GM10248 (cell line): ENCODE data around the gene NRAS.

Experiments
- CTCF ChIA-PET: fragments of 300-600 bp; sonication (Branson Sonifier 250); formaldehyde crosslinking; extraction: SDS; loops from one replicate; lab custom pipeline; 2021; ENCODE audit warnings: antibody characterized with exemption; lab: Yijun Ruan, JAX
- POLR2A ChIA-PET: fragments of 350-650 bp; sonication (Branson Sonifier 250); formaldehyde crosslinking; extraction: SDS; loops from one replicate; lab custom pipeline; 2020; ENCODE audit warnings: antibody characterized with exemption; lab: Yijun Ruan, JAX
- DNase-seq: peaks from one replicate; pipeline ENCODE4 v3.0.0; 2012; ENCODE audit errors: extremely low spot score
- TF ChIP-seq, protein P1 (sequence below): IDR thresholded peaks from 2 replicates; pipeline ENCODE4 v1.5.1; 2012; ENCODE audit warnings: mild to moderate bottlenecking, low read depth; ENCODE audit errors: extremely low read depth, missing control alignments, control extremely low read depth

Gene NRAS

DNA sequence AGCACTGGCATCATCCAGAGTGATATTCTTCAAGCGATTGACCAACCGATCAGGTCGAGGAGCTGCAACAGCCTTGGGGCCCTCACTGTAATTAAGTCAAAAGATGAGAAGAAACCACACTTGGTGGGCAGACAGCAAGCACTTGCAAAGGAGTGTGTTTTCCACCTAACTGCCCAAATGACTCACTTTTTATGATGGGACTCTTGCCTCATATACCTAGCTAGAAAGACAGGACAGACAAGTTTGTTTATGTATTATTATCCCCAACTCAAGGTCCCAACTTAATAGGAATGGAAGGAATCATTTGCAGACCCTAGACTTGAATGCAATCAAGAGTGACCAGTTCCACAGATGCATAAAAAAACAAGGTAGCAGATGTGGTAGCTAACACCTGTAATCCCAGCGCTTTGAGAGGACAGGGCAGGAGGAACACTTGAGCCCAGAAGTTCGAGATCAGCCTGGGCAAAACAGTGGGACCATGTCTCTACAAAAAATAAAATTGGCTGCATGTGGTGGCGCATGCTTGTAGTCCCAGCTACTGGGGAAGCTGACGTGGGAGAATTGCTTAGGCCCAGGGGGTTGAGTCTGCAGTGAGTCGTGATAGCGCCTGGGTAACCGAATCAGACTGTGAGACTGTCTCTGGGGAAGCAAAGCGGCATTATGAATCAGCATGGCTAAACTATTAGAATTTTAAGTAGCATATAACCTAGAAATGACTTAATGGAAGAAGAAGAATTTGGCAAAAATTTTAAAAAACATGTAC is 2.3 kb upstream of the NRAS start:
- POLR2A ChIA-PET: no interaction called here
- CTCF ChIA-PET: interaction anchor here (1.2 to 1.6 kb wide), 3 partner anchors 26 to 372 kb away, joined by 4 to 6 read pairs (median 5); no protein-coding TSS in a partner anchor
- no peak for DNase-seq
- TF ChIP-seq, protein P1, sequence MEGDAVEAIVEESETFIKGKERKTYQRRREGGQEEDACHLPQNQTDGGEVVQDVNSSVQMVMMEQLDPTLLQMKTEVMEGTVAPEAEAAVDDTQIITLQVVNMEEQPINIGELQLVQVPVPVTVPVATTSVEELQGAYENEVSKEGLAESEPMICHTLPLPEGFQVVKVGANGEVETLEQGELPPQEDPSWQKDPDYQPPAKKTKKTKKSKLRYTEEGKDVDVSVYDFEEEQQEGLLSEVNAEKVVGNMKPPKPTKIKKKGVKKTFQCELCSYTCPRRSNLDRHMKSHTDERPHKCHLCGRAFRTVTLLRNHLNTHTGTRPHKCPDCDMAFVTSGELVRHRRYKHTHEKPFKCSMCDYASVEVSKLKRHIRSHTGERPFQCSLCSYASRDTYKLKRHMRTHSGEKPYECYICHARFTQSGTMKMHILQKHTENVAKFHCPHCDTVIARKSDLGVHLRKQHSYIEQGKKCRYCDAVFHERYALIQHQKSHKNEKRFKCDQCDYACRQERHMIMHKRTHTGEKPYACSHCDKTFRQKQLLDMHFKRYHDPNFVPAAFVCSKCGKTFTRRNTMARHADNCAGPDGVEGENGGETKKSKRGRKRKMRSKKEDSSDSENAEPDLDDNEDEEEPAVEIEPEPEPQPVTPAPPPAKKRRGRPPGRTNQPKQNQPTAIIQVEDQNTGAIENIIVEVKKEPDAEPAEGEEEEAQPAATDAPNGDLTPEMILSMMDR: no peak

DNA sequence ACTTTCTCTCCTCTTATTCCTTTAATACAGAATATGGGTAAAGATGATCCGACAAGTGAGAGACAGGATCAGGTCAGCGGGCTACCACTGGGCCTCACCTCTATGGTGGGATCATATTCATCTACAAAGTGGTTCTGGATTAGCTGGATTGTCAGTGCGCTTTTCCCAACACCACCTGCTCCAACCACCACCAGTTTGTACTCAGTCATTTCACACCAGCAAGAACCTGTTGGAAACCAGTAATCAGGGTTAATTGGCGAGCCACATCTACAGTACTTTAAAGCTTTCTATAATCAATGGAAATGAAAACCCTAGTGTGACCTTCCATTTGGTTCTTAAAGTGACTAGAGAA is 643 bp downstream of the NRAS start:
- POLR2A ChIA-PET: interaction anchor here (0.9 kb wide), 1 partner anchor 9 kb away, joined by 5 read pairs; no protein-coding TSS in a partner anchor
- no peak for DNase-seq
- CTCF ChIA-PET: interaction anchor here (0.7 to 2.8 kb wide), 6 partner anchors 9 to 369 kb away, joined by 3 to 11 read pairs (median 5); partner anchors contain the start of genes AMPD1 and DENND2C
- TF ChIP-seq, protein P1: no peak

DNA sequence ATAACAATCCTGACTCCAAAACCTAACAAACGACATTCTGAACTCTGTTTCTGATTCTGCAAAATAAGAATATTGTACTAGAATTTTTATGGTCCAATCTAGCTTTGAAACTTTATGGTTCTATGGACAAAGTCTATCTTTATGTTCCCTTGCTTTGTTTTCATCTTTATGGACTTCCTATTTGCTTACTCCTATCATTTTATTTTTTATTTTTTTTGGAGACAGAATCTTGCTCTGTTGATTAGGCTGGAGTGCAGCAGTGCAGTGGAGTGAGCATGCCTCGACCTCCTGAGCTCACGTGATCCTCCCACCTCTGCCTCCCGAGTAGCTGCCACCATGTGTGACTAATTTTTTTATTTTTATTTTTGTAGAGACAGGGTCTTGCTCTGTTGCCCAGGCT is 3.6 kb downstream of the NRAS start:
- DNase-seq: no peak
- ChIA-PET CTCF (interaction anchor here (1.0 to 2.2 kb wide), 2 partner anchors 11 to 366 kb away, joined by 4 to 7 read pairs; no protein-coding TSS in a partner anchor), POLR2A (no interaction called here)
- TF ChIP-seq, protein P1: no peak

DNA sequence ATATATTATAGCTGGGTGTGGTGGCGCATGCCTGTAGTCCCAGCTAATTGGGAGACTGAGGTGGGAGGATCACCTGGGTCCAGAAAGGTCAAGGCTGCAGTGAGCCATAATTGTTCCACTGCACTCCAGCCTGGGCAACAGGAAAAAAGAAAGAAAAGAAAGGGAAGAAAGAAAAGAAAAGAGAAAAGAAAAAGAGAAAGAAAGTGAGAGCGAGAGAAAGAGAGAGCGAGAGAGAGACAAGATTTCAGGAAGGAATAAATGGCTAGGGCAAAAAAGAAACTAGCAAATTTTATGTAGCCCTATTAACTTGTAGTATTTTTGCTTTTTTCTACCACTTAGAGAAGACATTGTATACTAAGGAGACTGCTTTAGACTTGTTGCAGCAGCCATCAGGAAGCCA is 6.2 kb downstream of the NRAS start:
- CTCF ChIA-PET: interaction anchor here (0.7 to 1.0 kb wide), 2 partner anchors 12 to 151 kb away, joined by 3 read pairs; no protein-coding TSS in a partner anchor
- POLR2A ChIA-PET: no interaction called here
- TF ChIP-seq, protein P1: no peak
- DNase-seq: no peak

DNA sequence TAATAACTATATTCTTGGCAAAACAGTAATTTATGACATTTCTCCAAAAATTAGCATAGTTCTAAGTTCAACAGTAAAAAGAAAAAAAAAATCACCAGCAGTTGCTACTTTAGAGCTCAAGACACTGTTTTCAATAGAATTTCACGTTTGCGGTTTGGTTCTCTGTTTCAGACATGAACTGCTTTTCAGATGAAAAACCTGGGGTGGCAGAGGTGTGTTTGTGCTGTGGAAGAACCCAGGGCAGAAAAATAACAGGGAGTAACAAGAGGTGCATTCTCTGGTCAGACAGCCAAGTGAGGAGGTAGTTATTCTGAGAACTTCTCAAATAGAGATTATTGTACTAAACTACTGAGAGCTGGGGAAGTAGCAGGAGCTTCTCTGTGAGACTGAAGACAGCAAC is 9.0 kb downstream of the NRAS start:
- TF ChIP-seq, protein P1: no peak
- CTCF ChIA-PET: interaction anchor here (1.5 to 2.0 kb wide), 4 partner anchors 8 to 66 kb away, joined by 3 to 8 read pairs (median 5); partner anchors contain the start of gene AMPD1
- DNase-seq: no peak
- POLR2A ChIA-PET: interaction anchor here (0.8 to 1.8 kb wide), 2 partner anchors 9 to 15 kb away, joined by 4 to 5 read pairs; no protein-coding TSS in a partner anchor

DNA sequence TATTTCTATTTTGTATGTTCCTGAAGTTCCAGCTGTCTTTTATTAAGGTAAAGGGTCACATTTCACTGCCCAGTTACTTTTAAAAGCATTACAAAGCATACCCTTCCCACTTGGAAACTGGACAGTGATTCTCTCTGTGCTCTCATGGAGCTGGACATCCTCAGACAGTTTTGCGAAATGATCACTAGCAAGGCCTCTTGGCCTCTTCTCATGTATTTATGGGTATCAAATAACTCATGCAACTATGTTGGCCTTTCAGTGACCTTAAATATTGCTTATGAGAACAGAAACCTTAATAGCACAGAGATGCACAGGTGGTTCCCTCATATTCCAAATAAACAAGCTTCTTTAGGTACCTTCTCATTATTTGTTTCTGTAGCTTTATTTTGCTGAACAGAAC is 13.3 kb downstream of the NRAS start:
- ChIA-PET CTCF (interaction anchor here (1.0 to 2.8 kb wide), 10 partner anchors 8 to 357 kb away, joined by 3 to 8 read pairs (median 4); partner anchors contain the start of genes AMPD1 and NRAS), POLR2A (no interaction called here)
- DNase-seq: no peak
- TF ChIP-seq, protein P1: no peak
